HG03108 (cell line): ENCODE data around the gene VPS25.
"Not testable (repeated sequence)": the region's sequence is repeated elsewhere in the genome, so short reads cannot be mapped to it uniquely, and the experiment has no call there.

Experiments used
- ATAC-seq: cut with Tn5 transposase; IDR thresholded peaks from one replicate; pipeline ENCODE4 v1.9.1; 2021; ENCODE audit warnings: moderate library complexity; ENCODE audit not compliant: unreplicated experiment

Gene VPS25

GRCh38 chr17:42767512-42767911 is 5.7 kb upstream of the VPS25 start:
- ATAC-seq, result no peak

- ATAC-seq, result not testable (repeated sequence)
Measured at GRCh38 chr17:42768006-42768405, 5.2 kb upstream of the VPS25 start.

DNA sequence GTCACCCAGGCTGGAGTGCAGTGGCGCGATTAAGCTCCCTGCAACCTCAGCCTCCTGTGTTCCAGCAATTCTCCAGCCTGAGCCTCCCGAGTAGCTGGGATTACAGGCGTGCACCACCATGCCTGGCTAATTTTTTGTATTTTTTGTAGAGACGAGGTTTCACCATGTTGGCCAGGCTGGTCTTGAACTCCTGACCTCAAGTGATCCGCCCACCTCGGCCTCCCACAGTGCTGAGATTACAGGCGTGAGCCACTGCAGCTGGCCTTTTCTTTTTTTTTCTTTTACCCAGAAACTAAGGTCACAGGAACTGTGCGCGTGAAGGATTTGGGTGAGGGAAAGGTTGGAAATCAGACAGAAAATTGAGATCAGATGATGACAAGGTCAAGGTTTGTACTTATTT is 3.3 kb upstream of the VPS25 start:
- ATAC-seq, result not testable (repeated sequence)

DNA sequence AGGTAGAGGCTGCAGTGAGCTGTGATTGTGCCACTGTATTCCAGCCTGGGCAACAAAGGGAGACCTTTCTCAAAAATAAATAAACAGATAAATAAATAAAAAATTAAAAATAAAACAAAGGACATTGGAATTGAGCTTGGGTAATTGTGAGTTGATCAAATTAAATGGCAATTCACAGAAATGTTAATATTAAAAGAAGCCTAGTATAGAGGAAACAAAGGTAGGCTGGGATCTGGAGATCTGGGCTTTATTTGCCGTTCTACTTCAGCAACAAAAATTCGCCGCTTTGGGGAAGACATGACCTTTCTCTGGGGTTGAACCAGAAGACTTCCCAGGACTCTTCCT is 332 bp upstream of the VPS25 start:
- ATAC-seq, result no peak

DNA sequence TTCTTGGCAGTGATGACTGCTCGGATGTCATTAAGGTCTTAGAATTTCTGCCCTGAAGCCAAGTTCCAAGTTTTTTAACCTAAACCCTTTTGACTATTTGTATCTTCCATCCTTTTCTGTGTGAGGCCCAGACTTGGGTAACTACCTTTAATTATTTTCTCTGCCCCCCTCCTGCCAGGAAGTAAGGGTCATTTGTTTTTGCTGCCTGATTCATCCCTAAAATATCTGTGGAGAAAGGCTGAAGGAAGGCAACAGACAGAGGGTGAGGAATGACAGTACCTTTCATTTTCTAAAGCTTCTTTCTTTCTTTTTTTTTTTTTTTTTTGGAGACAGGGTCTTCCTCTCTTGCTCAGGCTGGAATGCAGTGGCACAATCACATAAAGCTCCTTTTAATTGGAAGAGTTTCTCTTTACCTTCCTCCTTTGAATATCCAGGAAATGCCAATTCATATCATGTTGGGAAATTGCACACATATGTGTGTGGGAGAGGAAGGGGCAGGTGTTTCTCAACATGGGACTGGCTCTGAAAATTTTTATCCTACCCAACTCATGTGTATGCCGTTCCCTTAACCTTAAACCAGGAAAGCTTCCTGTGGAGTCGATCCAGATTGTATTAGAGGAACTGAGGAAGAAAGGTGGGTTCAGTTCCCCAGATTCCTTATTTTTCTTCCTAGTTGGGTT is 957 bp downstream of the VPS25 start:
- ATAC-seq, result no peak

GRCh38 chr17:42775534-42776098 is 2.4 kb downstream of the VPS25 start:
- ATAC-seq, result no peak

DNA sequence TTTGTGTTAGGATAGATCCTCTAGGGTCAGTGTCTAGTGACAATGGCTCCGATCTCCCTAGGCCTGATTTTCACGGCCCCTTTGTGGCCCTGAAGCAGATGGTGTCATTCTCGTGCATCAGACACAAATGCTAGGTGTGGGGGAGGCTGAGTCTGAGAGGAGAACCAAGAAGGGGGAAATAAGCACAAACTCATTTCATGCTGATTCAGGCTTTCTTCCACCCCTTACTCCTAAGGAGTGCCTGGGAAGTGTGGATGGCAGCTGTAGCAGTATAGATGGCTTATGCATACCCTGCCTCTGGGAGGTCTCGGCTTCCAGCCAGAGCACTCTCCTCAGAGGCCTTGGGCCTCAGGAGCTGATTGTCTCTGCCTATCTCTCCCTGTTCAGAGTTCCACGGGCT is 5.3 kb downstream of the VPS25 start:
- ATAC-seq, result no peak

GRCh38 chr17:42779304-42779935 is 6.2 kb downstream of the VPS25 start:
- no peak for ATAC-seq

DNA sequence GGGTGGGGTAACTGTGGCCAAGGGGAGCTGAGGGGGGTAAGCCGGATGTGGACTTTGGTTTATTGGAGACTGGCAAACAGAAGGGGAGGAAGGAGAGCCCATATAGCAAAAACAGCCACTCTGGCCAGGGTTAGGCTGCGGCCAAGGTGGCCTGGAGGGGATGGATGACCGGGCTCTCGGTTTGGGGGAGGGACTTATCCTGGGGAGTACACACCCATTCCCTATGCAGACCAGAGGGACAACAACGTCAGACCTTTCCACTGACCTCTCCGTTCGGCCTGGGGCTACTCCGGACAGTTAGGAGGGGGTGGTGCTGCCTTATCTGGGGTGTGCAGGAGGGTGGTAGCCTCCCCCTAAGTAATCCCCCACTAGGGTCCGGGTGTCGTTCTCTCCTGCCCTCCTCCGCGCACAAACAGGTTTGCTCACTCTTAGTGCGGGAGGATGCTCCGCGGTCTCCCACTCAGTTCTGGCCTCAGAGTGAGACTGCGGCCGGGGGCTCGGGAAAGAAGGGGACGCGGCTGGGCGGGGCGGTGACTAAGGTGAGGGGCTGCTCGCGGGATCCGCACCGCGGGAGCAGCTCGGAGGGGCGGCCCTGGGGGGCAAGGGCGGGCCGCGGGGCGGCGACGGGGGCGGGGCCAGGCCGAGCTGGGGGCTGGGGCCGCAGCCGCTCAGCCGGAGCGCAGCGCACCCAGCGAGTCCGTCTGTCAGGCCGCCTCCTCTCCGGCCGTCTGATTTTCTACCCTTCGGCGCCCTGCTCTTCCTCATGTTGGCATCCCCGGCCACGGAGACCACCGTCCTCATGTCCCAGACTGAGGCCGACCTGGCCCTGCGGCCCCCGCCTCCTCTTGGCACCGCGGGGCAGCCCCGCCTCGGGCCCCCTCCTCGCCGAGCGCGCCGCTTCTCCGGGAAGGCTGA is 6.9 kb downstream of the VPS25 start, which contains the start of gene WNK4:
Gene WNK4 (plus strand): TSS at position 675 of the 915 bp plus-strand sequence. CDS start 89 bp downstream, at position 764.
- no peak for ATAC-seq

DNA sequence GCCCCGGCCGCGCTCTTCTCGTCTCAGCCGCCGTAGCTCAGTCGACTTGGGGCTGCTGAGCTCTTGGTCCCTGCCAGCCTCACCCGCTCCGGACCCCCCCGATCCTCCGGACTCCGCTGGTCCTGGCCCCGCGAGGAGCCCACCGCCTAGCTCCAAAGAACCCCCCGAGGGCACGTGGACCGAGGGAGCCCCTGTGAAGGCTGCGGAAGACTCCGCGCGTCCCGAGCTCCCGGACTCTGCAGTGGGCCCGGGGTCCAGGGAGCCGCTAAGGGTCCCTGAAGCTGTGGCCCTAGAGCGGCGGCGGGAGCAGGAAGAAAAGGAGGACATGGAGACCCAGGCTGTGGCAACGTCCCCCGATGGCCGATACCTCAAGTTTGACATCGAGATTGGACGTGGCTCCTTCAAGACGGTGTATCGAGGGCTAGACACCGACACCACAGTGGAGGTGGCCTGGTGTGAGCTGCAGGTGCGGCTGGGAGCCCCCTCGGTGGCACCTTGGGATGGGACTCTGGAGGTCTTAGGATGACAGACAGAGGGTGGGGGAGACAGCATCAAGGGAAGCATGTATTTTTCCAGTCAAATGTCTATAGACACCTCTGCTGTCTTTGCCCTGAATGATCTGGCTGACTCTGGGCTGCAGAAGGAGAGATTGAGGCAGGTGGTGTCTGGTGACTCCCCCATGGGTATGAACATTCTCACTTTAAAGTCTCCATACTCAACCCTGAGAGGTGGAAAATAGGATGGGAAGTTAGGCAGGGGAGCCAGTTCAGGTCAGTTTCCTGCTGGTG is 7.8 kb downstream of the VPS25 start:
- no peak for ATAC-seq

DNA sequence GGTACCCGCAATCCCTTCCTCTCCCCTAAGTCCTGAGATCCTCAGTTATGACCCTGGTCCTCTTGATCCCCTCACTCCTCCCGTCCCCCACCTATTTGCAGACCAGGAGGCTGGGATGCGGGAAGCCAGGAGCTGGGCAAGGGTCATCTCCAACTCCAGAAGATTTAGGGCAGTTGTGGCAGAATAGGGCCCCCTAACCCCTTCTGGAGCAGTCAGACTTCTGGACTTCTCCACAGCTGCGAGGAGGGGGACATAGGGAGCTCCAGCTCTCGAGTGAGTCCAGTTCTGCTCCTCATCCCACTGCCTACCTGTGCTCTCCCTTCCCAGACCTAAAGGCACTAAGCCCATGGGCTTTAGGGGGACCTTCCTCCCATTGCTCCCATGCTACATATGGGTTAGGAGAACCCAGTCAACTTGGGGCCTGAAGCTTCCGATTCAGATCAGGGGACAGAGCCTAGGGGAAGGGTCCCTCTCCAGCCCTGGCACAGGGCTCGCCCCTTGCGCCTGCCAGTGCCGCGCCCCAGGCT is 8.5 kb downstream of the VPS25 start:
- no peak for ATAC-seq

DNA sequence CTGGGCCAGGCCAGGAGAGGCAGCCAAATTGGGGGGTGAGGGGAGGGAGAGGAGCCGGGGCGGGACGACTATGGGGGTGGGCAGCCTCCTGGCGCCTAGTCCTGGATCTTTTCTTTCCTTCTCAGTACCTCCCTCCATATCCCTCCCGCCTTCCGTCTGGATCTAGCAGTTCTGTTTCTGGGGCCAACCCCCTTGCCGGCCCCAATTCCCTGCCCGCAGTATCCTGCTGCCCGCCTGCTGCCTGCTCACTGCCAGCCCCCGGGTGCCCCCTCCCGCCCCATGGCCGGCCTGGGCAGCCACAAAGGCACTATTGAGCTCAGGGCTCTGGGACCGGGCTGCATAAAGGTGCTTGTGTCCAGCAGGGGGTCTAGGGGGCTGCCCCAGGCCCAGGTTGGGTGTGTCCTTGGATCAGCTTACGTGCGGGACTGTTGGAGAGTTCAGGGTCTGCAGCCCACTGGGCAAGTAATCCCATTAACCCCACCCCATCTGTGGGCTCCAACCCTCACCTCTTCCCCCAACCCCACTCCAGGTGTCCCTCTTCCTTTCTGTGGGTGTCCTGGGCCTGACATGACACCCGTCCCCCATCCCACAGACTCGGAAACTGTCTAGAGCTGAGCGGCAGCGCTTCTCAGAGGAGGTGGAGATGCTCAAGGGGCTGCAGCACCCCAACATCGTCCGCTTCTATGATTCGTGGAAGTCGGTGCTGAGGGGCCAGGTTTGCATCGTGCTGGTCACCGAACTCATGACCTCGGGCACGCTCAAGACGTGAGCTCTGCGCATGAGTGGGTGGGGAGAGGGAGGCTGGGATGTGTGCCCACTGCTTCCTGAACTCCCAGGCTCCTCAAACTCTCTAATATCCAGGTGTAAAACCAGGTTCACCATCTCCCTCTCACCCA is 9.2 kb downstream of the VPS25 start:
- ATAC-seq, result no peak

DNA sequence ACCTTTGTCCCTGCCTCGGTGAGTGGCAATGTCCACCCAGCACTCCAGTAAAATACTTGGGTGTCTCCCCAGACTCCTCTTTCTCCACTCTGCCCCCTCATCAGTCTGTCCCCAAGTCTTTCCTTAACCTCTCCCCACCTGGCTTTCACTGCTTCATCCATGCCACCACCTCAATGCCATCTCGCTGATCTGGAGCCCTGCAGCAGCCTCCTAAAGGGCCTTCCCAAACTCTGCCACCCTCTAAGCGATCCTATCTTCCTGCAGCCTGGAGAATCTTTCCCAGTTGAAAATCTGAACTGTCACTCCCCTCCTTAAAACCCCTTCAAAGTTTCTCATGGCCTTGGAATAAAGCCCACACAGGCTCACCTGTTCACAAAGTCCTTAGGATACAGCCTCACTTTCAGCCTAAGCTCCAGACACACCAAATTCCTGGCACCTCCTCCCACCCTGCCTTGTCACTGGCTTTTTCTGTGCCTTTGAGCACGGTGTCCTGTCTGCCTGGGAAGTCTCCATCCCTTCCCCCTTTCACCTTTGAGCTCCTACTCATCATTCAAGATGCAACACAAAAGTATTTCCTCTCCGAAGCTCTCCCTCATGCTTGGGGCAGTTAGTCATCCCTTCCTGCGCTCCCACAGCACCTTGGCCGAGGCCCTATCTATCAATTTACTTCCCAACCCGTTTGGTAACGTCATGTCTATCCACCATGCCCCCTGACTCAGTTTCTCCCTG is 10.0 kb downstream of the VPS25 start:
- ATAC-seq, result no peak

- ATAC-seq, result no peak
Measured at GRCh38 chr17:42783791-42784138, 10.5 kb downstream of the VPS25 start.

DNA sequence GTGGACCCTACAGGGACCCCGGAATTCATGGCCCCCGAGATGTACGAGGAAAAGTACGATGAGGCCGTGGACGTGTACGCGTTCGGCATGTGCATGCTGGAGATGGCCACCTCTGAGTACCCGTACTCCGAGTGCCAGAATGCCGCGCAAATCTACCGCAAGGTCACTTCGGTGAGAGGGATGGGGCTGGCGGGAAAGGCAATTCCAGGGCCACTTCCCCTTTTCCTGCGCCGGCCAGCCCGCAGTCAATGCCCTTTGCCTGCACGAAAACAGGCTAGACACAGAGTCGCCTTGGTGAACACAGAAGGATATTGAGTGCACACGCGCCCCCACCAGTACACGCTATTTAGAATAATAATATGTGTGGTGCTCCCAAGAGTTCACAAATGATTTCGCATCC is 11.2 kb downstream of the VPS25 start:
- ATAC-seq, result no peak

- ATAC-seq, result no peak
Measured at GRCh38 chr17:42784811-42785592, 11.8 kb downstream of the VPS25 start.

GRCh38 chr17:42787266-42787665 is 14.0 kb downstream of the VPS25 start:
- no peak for ATAC-seq

GRCh38 chr17:42791948-42792347 is 18.7 kb downstream of the VPS25 start:
- ATAC-seq, result no peak
